Fibroblast of the conjunctiva (primary cell): Measurements from ENCODE around the gene RSPO3.
"Not testable (repeated sequence)": the region's sequence is repeated elsewhere in the genome, so short reads cannot be mapped to it uniquely, and the experiment has no call there.

Experiments
- DNase-seq: peaks from one replicate; pipeline ENCODE4 v3.0.0-alpha.2; 2010; ENCODE audit warnings: low read depth

RSPO3 gene

DNA sequence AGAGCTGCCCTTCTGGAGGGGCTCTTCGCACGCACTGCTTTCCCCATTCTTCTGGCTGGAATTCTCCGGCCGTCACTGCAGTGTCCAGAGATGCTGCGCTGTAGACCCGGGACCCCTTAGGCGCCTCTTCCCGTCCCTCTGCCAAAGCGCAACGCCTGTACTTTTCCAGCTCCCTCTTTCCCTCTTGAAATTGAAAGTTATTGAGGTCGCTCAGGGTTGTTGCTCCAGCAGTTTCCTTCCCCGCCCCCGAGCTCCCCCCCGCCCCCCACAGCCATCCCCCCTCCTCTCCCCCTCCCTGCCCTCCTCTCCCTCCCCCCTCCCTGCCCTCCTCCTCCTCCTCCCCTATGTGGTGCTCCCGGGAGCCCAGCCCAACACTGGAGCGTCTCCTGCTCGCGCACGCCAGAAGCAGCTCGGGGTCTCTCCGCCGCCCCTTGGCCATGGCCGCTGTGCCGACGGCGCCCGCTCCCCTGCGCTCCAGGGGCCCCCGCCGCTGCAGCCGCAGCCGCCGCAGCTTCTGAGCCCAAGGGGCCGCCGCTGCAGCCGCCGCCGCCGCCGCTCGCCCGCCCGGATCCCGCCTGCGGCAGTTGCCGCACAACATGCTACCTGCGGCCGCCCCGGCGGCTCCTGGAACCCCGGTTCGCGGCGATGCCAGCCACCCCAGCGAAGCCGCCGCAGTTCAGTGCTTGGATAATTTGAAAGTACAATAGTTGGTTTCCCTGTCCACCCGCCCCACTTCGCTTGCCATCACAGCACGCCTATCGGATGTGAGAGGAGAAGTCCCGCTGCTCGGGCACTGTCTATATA, at the start of gene RSPO3:
Gene RSPO3, plus strand, starts transcription at position 374 of the 804 bp plus-strand sequence. CDS start 522 bp downstream, outside the sequence.
- DNase-seq, result no peak

- DNase-seq, result peak; percentile 23
These were observed 48.7 kb upstream of the RSPO3 start for GRCh38 chr6:127069659-127070279.

- DNase-seq, result no peak
These were observed 45.2 kb upstream of the RSPO3 start for GRCh38 chr6:127073222-127073621.

- no peak for DNase-seq
These were observed 42.0 kb upstream of the RSPO3 start for GRCh38 chr6:127076466-127076865.

DNA sequence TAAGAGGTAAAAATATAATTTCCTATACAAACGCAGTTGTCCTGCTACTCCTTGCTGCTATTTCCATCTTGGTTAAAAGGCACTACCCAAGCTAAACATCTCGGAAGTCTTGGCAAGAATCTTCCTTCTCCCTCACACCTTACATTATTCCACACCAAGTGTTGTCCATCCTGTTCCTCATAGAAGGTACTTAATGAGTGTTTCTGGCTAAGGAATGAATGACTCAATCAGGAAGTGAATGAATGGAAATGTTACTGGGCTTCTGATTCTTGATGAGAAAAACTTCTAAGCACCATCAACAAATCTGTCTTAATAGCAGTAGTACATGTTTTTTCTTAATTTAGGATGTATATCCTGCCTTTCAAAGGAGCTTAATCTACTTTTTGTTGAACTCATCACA, 40.6 kb upstream of the RSPO3 start:
- DNase-seq, result no peak

DNA sequence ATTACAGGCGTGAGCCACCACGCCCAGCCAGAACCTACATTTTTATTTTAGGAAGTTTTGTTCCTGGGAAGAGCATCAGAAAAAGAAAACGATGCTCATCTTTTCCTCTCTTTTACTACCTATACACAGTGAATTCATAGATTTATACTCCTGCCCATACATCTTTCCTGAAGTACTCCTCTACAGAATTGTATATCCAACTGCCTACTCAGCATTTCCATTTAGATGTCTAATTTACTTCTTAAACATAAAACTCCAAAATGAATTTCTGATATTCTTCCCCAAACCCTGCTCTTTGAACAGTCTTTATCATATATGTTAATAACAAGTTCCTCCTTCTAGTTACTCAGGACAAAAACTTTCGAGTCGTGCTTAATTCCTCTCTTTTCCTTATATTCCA, 39.8 kb upstream of the RSPO3 start:
- DNase-seq, result no peak

DNA sequence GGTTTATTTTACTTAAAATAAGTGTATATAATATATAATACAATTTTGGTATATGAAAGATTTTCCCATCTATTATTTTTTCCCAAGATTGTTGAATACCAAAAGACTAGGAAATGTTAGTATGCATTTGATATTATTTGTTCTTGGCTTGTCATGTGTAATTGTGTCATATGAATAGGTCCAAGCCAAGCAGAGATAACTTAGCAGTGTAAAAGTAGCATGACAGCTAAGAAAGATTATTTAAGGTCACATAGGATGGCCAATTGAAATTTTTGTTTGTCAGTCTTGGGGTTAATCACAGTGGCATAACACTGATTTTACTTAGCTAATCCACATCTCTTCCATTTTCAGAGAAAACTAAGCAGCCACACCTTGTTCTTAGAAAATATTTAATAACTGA, 38.8 kb upstream of the RSPO3 start:
- DNase-seq, result no peak

- no peak for DNase-seq
These were observed 38.4 kb upstream of the RSPO3 start for GRCh38 chr6:127080081-127080480.

DNA sequence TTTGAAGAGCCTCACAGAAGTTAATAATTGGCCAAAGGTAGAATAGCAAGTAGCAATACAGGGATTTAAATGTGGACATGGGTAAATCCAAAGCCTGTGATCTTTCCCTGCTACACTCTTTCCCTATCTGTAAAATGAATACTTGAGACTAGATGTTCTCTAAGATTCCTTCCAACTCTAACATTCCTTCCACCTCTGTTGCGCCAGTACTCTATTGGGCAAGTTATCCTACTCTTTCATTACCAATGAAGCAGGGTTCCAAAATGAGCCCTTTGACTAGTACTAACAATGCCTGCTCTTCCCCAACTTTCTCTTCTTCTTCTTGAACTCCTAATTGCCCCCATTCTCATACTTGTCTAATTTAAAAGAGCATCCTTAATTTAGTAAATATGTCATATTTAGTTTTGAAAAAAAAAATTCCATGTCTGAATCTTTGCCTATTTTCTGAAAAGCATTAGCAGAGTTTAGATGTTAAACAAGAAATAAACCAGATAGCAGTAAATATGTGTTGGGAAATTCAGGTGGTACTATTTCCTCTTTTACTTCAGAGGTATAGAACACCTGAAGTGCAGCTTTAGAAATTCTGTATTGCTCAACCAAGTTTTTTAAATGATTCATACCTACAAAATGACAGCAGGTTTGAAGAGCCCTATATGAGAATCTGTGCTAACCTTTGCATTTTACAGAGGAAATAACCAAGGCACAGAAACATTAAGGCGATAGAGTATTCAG, 35.1 kb upstream of the RSPO3 start:
- DNase-seq, result no peak

GRCh38 chr6:127083963-127084310, 34.5 kb upstream of the RSPO3 start:
- no peak for DNase-seq

GRCh38 chr6:127085181-127085580, 33.3 kb upstream of the RSPO3 start:
- DNase-seq, result no peak

- DNase-seq, result no peak
These were observed 28.4 kb upstream of the RSPO3 start for GRCh38 chr6:127090051-127090450.

DNA sequence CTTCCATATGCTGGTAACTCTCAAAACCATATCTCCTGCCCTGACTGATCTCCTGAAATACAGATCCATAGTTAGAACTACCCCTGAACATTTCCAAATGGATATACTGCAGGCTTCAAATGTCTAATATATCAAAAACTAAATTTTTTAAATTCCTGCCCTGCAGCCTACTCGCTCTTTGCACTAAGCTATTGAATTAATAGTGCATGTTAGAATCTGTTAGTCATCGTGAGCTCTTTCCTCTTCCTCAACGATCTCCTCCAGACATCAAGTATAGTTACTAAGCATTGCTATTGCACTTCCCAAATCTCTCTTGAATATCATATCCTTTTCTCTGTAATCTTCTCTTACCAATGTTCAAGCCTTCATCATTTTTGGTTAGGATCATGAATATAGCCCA, 26.0 kb upstream of the RSPO3 start:
- no peak for DNase-seq

GRCh38 chr6:127094791-127095190, 23.7 kb upstream of the RSPO3 start:
- DNase-seq, result no peak

GRCh38 chr6:127096167-127096566, 22.3 kb upstream of the RSPO3 start:
- DNase-seq, result no peak

DNA sequence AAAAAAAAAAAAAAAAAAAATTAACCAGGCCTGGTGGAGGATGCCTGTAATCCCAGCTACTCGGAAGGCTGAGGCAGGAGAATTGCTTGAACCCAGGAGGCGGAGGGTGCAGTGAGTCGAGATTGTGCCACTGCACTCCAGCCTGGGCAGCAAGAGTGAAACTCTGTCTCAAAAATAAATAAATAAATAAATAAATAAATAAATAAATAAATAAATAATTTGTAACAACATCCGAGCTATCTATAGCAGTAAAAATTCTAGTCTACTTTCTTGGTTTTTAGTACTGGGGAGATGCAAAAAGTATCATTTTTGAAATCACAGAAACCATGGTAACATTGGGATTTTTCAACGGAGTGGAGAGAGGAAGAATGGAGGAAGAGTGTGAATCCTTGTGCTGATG, 21.0 kb upstream of the RSPO3 start:
- not testable (repeated sequence) for DNase-seq

DNA sequence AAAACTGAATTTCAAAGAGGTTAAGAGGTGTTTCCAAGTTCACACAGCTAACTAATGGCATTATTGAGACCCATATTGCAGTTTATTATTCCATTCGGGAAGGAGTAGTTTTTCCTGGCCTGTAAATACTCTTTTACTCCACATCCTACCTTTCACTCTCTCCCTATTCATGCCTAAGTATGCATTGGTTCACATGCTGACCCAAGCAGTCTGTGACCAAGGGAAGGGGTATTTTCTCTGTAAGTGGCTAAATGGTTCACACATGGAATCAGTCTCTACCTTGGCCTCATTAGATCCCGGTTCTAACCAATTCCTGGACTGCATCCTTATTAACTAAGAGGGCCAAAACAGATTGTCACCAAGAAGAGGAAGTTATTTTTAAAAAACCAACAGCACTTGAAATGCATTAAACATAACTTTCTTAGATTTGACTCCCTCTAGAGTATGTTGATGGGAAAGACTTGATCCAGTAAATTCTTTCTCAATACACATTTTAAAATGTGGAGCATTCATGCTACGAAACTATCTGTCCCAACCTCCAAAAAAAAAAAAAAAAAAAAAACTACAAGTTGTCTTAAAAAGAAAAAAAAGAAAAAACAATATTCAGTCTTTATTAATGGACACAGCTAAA, 17.8 kb upstream of the RSPO3 start:
- DNase-seq, result no peak

GRCh38 chr6:127102299-127102698, 16.2 kb upstream of the RSPO3 start:
- peak; percentile 18 for DNase-seq

GRCh38 chr6:127102859-127103258, 15.6 kb upstream of the RSPO3 start:
- DNase-seq, result no peak

- no peak for DNase-seq
These were observed 15.0 kb upstream of the RSPO3 start for GRCh38 chr6:127103482-127103881.

DNA sequence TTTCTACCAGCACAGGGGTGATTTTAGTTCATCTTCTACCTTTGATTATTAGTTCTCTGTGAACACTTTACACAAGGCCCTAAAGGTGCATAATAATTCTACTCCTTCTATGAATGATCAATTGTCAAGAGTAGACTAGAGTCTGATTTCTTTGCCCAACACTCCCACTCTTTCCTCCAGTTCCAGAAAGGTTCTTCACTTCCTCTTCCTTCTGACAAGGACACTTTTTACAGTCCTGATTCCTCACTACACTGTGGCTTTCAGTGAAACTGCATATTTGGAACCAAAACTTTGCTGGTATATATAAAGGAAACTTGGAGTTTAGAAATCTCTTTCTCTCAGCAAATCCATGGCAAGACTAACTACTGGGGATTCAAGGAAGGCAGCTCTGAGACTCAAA, 10.6 kb upstream of the RSPO3 start:
- DNase-seq, result no peak

DNA sequence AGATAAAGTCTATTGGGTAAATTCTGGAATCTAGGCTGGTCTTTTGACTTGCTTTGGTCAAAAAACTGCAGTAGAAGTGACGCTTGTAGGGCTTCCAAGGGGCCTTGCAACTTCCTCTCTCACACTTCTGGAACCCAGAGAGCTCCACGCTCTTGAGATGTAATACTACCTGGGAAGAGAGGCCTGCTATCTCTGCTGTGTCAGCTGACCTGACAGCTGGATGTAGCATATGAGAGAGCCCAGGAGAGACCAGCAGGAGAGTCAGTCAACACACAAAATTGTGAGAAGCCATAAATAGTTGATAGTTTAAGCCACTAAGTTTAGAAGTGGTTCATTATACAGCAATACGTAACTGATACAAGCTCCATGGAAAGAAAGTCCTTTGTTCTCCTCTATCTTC, 7.8 kb upstream of the RSPO3 start:
- DNase-seq, result no peak

GRCh38 chr6:127111526-127111925, 6.9 kb upstream of the RSPO3 start:
- DNase-seq, result no peak
